ENCODE data around the gene GK.
"Not testable (repeated sequence)": the region's sequence is repeated elsewhere in the genome, so short reads cannot be mapped to it uniquely, and the experiment has no call there.

GRCh38 chrX:30773764-30774163 lies 120.5 kb downstream of the GK start:
- TF ChIP-seq CTCF, POLR2A (IDR thresholded peaks at IDR 0.05): not testable (repeated sequence)

Measured in uterus (tissue), 2 donors.